ENCODE data around the gene NANP.

Gene NANP

GRCh38 chr20:25576783-25577530 is 46.9 kb downstream of the NANP start:
- no peak for DNase-seq (ENCODE audit: insufficient read length, low spot score)
- no peak for FAIRE-seq
- TF ChIP-seq CTCF (IDR thresholded peaks at IDR 0.05; ENCODE audit: insufficient read depth, missing control alignments), result no peak

GRCh38 chr20:25574411-25574810 is 49.4 kb downstream of the NANP start:
- FAIRE-seq (no peak), DNase-seq (ENCODE audit: insufficient read length, low spot score) (no peak)
- no peak for TF ChIP-seq CTCF (IDR thresholded peaks at IDR 0.05; ENCODE audit: insufficient read depth, missing control alignments)

- no peak for FAIRE-seq
- no peak for TF ChIP-seq CTCF (IDR thresholded peaks at IDR 0.05; ENCODE audit: insufficient read depth, missing control alignments)
- no peak for DNase-seq (ENCODE audit: insufficient read length, low spot score)
Observed at GRCh38 chr20:25573288-25574251, 50.2 kb downstream of the NANP start.

- TF ChIP-seq CTCF (IDR thresholded peaks at IDR 0.05; ENCODE audit: insufficient read depth, missing control alignments), result no peak
- FAIRE-seq, result no peak
- no peak for DNase-seq (ENCODE audit: insufficient read length, low spot score)
Observed at GRCh38 chr20:25571817-25572216, 52.0 kb downstream of the NANP start.

- DNase-seq (ENCODE audit: insufficient read length, low spot score) (no peak), FAIRE-seq (no peak)
- no peak for TF ChIP-seq CTCF (IDR thresholded peaks at IDR 0.05; ENCODE audit: insufficient read depth, missing control alignments)
Observed at GRCh38 chr20:25571240-25571639, 52.6 kb downstream of the NANP start.

- no peak for DNase-seq (ENCODE audit: insufficient read length, low spot score)
- no peak for TF ChIP-seq CTCF (IDR thresholded peaks at IDR 0.05; ENCODE audit: insufficient read depth, missing control alignments)
- FAIRE-seq, result no peak
Observed at GRCh38 chr20:25570148-25570530, 53.7 kb downstream of the NANP start.

All from D721Med (cell line).